Fibroblast of skin of abdomen (primary cell): ENCODE measurements around the gene TBL1X.

Experiments used
- DNase-seq: peaks from one replicate; pipeline ENCODE4 v3.0.0-alpha.2; 2013

The TBL1X gene

DNA sequence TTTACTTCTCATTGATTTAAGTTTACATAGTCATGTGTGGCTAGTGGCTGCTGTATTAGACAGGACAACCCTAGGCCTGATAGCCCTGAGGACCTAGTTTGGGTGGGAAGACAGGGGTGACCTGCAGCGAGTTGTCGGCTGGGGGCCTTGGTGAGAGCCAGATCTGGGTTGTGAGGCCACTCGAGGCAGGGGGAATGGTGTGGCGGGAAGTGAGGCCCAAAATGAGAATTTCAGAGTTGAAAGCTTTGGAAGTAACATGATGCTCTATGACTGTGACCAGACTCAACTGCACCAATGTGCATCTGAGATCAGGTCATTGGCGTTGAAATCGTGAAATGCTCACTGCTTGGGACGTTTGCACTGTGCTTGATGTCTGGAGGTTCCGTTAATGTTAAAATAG lies 72.9 kb downstream of the TBL1X start:
- DNase-seq, result no peak

DNA sequence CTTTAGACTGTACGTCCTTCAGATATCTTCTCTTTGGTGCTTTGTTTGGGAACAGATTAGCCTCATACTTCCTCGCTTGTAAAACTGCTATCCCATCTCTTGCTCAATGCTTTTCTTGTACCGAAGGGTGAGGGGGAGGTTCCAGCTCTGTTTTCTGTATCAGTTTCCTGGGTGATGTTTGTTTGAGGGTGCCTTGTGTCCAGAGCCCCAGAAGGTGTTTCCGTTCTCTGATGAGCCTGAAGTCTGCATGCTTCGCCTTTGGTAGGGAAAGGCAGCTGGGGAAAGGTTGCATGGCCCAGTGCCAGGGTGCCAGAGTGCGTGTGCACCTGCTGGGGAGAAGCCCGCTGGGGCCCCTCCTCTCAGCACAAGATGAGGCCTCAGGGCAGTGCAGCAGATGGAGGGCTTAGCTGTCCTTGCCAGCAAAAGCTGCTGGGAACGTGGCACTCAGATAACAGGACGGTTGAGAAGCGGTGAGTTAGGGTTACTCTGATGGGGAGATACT lies 73.7 kb downstream of the TBL1X start:
- DNase-seq, result no peak

DNA sequence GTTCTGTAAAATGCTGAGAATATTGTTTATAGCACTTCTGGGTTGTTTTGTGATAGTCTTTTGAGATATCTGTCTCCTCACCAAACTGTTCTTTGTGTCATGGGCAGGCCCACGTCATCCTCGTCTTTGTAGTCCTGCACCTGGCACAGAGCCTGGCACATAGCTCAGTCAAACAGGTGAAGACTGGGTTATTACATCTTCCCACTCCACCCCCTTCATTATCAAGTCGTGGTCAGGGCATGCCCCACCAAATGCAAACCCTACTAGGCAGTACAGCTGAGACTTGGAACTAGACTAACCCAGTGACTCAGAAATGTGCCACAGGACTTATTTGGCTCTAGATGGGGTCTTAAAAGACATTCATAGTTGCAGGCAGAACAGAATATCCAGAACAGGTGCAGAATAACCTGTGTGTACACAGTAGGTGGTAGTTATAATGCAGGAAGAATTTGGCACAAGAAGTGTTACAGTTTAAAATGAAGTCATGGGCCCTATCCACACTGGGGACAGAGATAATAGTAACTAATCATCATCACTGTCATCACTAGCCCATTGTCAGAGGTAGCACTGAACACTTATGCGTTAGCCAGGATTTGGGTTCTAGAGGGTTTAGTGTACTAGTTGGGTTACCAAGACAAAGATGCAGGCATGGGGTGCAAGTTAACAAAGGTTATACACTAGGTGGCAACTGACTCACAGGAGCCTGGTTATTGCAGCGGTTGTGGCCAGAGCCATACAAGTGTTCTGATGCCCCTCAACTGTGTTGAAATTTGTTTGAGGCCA lies 74.9 kb downstream of the TBL1X start:
- no peak for DNase-seq

DNA sequence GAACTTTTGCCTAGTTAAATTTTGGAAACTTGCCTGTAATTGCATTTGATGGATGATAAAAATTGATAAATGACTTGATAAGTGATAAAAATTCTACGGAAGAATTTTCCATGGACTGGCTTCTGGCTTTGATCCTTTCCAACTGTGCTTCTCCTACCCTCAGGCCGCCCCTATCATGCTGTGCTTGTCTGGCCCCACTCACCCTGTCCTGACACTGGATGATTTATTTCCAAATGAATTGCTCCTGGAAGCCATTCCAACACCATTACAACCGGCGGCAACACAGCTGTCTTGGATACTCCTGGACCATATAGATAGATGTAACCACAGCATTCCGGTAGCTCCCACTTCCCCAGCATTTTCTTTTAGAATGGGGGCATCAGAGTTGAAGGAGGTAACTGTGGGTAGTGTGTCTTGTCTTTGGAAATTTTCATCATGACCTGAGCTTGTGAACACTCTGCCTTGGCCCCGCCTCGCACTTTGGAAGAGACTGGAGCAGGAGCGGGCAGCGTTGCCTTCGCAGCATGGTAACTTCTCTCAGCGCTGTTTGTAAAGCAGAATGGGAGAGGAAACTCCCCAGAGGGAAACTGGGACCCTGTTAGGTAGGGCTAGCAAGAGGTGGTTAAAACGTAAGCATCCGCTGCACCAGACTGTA lies 77.4 kb downstream of the TBL1X start:
- DNase-seq, result peak; percentile 50

DNA sequence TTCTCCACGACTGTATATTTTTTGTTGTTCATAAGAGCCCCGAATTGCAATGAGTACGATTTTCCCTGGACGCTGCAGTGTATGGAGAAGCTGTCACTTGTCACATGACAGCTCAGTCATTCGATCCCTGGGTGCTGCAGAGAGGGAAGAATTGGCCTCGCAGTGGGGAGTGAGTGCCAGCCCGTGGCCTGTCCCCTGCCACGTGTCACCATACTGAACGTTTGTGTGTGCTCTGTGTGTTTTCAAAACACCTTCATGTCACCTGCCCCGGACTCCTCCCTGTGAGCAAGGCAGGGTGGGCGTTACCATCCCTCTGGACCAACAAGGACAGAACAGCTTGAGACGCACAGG lies 77.9 kb downstream of the TBL1X start:
- DNase-seq, result no peak

DNA sequence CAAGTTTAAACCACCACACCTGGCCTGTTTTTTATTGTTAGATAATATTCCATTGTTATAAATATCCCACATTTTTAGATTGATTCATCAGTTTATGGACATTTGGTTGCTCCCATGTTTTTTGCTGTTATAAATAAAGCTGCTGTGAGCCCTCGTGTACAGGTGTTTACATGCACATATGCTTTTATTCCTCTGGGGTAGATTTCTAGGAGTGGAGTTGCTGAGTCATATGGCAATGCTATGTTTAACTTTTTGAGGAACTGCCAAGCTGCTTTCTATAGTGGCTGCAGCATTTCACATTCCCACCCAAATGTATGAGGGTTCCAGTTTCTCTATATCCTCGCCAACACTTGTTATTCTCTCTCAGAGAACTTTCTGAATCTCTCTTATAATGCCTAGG lies 90.5 kb downstream of the TBL1X start:
- peak; percentile 12 for DNase-seq

DNA sequence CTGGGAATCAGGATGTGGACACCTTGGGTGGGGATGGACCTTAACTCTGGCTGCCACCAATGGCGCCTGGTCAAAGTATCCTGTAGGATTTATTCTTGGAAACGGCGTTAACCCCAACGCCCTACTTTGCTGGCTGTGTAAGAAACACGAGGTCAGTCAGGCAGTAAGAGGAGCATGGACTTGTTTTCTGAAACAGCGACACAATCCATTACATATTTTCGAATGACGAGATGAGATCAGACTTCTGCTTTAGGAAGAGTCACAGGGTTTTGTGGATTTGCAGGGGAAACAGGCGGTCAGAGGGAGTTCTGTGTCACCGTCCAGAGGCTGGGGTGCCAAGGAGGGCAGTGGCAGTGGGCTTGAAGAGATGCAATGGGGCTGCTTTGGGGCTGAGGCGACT lies 92.2 kb downstream of the TBL1X start:
- no peak for DNase-seq

DNA sequence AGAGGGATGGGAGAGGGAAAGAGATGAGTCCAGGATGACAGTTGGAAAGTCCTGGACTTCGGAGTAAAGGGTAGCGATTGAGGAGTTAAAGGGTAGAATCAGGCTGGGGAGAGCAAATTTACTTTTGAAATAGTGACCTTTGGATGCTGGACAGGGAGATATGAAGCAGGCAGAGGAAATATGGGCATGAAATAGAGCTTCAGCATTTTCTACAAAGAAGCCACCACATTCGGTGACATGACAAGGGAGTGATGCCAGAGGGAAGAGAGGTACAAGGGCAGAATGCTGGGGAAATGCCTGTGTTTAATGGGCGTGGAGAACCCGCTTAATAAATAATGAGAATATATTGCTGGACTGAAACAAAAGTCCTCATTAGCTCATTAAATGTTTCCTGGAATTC lies 92.7 kb downstream of the TBL1X start:
- DNase-seq, result no peak

DNA sequence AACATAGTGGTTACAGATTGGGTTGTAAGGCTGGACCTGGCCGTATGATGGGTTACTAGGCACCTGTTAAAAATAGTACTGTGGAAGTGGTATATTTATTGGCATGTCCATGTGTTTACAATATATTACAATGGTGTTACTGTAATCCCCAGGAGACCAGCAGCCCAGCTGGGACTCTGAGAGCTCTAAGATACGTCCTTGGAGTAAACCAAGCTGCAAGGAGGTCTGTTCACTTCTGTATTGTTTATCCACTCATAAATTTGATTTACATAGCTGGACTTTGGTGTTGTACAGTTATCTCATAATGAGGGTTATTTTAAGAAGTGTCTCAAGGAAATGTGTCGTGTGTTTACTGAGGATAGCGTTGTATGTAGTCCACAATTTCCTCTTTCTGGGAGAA lies 93.8 kb downstream of the TBL1X start:
- no peak for DNase-seq

DNA sequence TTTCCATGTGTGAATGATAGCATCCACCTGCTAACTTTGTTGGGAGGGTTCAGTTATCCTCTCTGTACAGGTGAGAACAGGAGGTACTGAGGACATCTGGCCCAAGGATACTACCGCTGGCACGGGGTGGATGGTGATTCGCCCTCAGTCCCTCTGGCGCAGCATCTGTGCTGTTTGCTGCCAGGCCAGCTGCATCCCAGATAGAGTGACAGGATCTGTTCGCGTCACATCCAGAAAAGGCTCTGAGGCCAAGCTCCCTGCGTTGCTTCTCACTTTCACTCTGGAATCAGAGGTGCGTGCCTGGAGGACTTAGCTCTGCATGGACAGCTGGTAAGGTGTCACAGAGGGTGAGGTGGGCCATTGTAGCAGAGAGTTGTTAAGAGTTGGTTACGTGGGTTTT lies 95.4 kb downstream of the TBL1X start:
- no peak for DNase-seq

DNA sequence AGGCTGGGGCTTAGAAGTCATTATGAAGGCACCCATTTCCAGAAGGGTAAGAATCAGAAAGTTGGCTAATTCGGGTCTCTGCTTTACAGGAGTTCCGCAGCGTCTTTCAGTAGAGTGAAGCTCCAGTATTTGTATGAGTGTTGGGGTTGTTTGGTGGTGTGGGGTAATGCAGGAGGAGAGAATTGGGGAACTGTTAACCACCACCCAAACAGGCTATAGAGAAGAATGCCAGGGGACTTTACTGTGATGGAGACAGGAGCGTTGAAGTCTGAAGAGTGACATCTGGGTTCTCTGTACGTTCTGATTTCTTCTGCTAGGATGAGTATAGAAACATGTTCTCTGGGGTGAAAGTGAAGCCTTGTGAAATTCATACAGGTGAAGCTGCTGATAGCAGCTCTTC lies 96.3 kb downstream of the TBL1X start:
- DNase-seq, result no peak

DNA sequence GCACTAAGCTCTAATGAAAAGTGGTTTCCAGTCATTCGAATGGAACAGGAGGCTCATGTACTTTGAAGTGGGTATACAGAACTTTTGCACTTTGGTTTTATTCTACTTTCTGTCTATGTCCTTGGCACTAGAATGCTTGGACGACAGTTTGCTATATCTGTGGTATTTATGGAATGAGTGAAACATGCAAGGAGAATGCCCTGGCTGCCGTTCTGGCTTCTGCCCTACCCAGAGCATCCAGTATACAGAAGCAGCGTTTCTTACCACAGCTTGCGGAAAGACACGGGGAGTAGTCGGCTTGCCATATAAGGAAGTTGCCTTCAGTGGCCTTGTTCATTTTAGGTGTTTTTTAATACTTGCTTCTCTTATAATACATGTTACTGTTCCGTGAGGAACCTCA lies 98.0 kb downstream of the TBL1X start:
- peak; percentile 88 for DNase-seq

DNA sequence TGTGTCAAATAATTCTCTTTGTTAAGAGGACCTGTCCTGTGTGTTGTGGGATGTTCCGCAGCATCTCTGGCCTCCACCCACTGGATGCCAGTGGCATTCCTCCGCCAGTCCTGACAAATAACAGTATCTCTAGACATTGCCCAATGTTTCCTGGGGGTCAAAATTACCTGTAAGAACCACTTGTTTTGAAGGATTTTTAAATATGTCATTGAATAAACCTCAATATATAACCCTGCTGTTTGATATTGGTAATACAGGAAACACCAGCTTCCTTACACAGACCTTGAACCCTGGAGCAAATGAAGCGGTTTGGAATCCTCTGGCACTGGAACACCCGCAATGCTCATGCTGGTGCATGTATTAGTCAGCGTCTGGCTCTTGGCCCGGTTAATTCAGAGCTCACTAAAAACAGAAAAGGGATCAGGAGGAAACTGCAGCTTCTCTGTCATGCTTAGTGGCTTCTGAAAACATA lies 101.3 kb downstream of the TBL1X start:
- peak; percentile 92 for DNase-seq

DNA sequence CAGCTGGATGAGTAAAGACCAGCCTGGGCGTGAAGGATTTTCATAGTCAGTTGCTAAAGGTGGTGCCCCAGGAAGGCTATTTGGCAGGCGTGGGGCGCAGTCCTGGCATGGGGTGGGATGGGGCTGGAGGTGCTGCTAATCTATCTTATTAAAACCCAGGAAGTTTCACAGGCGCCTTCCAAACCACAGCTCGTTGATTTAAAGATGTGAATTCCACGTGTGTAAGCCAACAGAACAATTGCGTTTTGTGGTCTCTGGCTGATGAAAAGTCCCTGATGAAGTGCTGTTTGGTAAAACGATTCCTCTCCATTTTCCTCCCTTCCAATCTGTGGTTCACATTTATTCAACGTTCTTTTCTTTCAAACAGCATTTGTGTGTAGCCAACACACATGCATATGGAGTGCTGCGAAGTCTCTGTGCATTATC lies 105.0 kb downstream of the TBL1X start:
- DNase-seq, result peak; percentile 81

DNA sequence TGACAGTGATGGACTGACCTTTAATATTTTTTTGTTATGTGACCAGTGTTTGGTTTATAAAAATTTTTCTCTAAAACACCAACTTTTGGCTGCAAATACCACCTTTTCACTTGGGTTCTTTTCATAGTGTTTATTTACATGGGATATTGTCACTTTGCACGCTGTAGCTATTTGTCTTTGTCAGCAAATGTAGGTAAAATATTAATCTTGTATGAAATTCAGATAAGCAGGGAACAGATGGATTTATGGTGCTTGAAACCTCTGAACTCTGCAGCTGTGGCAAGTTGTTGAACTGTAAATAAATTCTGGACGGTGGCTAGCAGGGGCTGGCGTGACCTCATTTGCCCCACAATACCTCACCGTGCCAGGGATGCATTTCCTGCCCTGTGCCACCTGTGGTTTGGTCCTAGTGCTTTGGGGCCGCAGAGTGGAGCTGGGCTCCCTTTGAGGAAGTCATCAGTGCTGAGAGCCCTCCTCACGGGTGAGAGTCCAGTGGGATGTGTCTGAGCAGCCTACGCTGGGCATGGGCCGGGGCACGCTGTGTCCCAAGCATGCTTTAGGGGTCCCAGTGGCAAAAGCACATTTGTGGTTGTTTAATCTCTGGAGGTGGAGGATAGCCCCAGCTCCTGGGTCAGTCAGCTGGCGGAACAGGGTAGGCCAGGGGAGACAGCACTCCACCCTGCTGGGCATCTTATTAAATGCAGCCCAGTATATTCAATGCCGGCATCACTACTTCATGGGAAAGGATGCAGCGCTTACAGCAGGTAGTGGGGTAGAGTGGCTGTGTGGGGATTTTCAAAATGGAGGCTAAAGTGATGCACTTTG lies 108.6 kb downstream of the TBL1X start:
- DNase-seq, result no peak

DNA sequence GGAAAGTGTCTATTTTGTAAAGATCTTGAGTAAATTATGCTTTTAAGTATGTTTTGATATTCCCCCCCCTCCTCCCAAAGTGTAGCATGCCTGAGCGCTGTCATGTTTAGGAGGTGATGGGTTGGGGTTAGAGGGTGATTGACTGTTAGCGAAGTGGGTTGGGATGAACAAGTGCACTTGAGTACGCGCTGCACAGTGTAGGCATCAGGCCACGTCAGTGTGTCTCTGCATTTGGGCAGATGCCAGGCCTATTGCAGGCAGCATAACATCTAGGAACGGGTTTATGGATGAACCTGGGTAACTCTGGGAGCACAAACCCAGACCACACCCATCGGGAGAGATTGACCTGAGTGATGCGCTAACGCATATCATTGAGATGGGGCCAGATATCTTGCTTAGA lies 111.2 kb downstream of the TBL1X start:
- DNase-seq, result no peak

DNA sequence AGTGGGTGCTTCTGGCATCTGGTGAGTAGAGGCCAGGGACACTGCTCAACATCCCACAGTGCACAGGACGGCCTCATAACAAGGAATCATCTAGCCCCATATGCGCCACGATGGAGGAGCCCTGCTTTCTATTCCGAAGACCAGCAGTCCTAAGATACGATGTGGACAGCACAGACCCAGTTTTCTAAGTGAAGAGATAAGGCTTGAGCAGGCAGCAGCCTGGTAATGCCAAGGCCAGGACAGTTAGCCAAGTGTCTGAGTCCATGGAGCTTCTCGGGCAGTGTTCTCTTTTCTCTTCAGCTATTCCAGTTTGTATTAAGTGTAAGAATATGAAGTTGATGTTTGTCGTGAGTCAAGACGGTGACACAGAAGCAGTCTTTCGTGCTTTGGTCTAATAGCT lies 112.7 kb downstream of the TBL1X start:
- DNase-seq, result no peak

DNA sequence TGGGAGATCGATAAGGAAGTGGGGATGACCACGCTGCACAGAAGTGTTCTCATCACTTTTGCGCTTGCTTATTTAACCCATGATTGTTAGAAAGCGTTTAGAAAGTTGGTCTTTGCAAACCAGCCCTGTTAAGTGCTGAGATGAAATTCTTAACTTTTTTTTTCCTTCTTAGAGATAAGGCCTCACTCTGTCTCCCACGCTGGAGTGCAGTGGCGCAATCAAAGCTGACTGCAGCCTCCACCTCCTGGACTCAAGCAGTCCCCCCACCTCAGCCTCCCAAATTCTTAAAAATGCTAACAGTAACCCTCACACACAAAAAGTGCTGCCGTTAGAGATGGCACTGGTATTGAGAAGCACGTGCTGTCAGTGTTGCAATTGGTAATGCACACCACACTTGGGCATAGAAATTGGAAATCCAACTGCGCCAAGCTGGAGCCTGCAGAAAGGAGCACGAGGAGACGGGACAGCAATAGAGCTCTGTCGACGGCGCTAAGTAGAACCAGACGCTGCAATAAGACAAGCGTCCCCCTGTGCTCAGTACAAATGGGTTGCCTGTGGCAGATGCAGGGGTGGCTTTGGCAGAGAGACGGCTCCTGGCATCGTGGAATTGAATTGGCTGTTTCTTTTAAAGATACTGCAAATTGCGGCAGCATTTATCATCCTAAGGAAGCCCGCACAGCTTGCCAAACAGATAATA lies 113.4 kb downstream of the TBL1X start:
- DNase-seq, result no peak

DNA sequence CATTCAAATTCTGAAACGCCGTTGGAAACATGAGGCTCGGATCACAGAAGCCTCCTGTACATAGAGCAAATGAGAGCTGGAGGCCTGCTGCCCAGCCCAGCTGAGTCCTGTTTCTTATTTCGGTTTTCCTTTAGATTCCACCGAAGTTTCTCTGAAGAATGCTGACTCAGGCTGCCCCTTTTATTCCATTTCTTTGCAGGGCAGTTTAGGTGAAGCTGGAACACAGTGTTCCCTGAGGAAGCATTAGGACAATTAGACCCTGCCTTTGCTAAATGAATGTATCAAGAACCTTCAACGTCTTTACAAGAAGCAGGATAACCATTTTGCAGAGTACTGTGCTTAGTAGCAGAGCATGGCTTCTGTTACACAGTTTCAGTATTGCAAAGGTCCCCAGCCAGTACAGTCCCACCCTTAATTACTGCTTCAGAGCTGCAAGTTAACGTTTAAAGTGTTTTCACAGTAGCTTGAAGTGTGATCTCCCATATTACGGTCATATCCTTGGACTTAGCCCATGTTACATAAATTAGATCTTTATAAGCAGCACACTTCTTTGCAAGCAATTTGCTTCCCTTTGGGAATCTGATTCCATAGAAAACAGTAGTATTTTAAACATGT lies 117.0 kb downstream of the TBL1X start:
- no peak for DNase-seq

DNA sequence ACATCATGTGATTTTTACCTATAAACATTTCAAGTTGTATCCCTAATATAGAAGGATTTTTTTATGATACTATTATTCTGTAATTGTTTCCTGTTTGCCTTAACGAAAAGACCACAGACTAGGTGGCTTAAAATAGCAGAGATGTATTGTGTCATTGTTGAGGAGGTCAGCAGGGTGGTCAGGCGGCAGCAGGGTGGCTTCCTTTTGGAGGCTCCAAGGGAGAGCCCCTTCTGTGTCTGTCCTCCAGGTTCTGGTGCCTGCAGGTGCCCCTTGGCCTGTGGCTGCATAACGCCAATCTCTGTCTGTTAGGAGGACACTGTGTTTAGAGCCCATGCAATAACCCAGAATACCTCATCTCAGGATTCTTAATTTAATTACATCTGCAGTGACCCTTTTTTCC lies 118.1 kb downstream of the TBL1X start:
- DNase-seq, result no peak

DNA sequence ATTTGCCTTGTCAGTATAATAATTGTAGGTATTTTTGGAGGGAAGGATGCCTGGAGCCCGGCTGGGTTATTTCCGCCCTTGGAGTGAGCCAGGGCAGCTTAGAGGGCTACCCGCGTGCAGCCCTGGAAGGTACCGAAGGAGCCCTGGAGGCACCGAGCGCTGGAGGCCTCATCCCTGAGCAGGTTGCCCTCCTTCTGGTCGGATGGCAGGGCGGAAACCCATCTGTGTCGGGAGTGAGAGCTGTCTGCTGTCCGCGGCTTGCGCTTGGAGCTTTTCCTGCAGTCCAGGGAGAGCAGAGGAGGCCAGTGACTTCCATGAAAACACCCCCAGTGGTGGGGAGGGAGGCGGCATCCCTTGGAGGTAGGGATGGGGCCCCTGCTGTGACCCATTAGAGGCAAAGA lies 122.1 kb downstream of the TBL1X start:
- DNase-seq, result no peak

DNA sequence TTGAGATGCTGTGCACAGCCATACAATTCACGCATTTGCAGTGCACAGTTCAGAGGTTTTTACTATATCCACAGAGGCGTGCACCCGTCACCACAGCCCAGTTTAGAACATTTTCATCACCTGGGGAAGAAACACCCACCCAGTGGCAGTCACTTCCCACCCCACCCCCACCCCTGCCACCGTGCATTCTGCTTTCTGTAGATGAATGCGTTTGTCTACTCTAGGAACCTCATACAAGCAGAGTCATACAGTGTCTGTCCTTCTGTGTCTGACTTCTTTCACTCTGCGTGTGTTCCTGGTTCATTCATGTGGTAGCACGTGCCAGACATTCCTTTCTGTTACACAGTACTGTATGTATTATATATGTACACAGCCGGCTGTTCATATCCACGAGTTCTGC lies 122.8 kb downstream of the TBL1X start:
- peak; percentile 58 for DNase-seq
